ENCODE data around the gene PLEKHG4.

The PLEKHG4 gene

DNA sequence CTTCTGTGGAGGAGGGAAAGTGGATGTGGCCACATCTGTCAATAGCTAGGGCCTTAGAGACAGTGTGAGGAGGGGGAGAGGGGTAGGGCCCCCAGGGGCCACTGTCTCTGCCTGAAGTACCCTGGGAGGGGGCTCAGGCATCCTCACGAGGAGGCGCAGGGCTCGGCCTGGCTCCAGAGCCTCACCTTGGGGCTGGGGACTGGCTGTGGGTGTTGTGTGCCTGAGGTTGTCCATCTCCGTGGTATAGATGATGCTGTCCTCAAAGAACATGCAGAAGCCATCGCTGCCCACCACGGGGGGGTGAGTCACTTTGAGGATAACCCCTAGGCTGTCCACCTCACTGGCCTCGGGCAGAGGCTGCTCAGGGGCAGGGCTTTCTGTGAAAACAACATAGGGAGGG is 12.1 kb downstream of the PLEKHG4 start:
- no peak for DNase-seq (ENCODE audit: low read depth in 2 of 2)

DNA sequence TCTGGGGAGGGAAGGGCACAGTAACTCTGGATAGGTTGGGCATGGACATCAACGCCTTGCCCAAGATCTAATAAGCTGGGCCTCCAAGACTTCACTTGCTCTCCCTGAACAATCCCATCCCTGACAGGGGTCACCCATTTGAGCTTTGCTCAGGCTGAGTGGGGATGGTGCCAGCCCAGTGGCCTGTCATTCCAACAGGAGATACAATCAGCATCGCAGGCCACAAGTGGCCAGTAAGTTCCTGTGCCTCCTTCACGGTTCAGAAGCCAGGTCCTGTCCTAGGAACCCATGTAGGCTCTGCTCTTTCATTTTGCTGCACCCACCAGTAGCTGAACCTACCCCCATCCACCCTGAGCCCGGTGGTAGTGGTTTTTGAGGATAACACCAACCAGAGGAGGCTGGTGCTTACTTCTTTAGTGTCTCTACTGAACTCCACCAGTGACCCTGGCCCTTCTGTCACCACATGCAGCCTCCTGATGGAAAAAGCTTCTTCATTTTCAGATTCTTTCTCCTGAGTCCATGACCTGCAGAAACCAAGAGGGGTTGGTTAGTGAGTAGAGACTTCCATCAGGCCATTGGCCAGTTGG is 14.9 kb downstream of the PLEKHG4 start:
- no peak for DNase-seq (ENCODE audit: low read depth in 2 of 2)

DNA sequence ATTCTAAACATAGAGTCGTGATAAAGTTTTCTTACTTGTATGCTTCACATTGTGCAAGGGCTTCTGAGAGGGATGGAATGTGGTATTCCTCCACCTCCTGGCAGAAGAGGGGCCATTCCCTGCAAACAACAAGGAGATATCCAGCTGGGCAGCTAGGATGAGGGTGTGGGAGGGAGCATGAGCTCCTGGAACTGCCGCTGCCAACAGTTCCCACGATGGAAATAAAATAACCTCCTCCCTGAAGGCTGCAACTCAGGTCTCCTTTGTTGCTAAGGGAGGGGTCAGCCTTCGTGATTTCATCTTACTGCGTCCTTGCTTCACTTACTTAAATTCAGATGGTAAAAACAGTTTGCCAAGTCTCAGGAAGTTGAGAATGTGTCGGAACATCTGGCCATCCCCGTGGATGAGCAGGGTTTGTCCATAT is 15.6 kb downstream of the PLEKHG4 start:
- no peak for DNase-seq (ENCODE audit: low read depth in 2 of 2)

DNA sequence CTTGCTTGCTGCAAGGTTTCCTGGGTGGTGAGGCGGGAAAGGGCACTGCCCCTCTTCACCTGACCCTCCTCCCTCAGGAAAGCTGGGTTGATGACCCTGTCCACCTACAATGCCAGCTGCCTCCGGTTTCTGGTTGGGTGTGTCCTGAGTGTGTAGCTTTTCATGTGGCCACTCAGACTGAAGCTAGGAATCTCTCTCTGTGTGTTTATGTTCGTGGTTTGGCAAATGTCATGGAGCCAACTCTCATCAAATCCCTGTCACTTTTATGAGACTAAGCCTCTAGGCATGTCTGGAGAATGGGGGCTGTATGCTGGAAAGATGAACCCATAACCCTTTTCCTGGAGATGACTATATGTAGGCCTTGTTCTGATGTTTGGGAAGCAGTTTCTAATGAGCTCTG is 17.1 kb downstream of the PLEKHG4 start:
- DNase-seq (ENCODE audit: low read depth in 2 of 2) = no peak

DNA sequence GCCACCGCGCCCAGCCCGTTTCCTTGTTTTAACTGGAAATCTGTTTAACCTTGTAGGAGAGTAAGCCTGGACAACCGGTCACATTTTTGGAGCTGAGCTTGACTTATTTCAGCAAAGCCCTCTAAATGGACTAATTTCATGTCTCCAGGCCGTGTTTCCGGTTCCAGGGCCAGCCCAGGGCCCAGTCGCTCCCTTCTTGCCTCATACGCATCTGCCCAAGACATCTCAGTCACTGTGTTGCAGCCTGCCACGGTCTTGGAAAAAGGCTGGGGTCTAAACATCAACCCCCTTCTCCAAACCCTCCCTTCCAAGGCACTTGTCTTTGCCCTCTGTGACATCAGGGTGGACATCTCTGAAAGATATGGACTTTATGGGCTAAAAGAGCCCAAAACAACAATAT is 18.9 kb downstream of the PLEKHG4 start:
- no peak for DNase-seq (ENCODE audit: low read depth in 2 of 2)

DNA sequence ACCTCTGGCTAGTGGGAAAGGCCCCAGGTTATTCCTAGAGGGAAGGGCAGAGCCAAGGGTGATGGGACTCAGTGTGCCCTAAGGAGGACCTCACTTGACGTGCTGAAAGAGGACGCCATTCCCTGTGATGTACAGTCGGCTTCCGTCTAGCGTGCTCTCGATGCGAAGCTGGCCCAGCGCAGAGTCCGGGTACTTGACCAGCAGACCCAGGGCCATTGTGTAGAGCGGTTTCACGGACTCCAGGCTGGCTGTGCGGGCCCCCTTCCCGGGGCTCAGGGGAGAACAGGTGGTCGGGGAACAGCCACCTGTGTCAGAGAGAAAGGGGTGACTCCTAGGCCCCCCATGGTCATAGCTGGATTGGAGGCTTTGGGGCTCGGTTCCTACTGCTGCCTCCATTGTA is 19.9 kb downstream of the PLEKHG4 start:
- DNase-seq (ENCODE audit: low read depth in 2 of 2) = no peak

DNA sequence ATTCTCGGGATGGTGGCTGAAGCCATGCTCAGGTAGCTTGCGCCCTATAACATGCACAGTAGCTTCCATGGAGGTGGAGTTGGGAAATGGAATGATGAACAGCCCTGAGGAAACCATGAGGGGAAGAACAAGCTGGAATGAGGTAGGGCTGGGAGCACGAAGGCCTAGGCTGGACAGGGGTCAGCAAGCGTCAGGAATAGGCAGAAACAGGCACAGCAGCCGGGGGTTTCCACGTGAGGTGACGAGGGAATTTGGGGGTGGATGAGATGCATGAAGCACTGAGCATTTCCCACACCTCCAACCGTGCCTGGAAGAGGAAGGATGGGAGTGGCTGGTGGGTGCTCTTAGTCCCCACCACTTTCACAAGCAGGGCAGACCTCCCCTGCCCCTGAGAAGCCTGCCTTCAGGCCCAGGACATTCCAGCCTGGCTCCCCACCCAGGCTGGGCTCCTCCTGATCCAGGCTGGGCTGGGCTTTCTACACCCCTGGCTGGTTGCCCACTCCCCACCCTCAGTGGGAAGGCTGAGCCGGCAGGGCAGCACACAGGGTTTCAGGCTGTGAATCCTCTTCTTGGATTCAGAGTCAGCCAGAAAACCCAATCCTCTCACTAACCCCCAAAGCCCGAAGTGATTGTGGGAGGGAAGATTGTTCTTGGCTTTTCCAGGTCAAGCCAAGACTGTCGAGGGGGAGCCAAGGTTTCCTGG is 21.9 kb downstream of the PLEKHG4 start:
- no peak for DNase-seq (ENCODE audit: low read depth in 2 of 2)

DNA sequence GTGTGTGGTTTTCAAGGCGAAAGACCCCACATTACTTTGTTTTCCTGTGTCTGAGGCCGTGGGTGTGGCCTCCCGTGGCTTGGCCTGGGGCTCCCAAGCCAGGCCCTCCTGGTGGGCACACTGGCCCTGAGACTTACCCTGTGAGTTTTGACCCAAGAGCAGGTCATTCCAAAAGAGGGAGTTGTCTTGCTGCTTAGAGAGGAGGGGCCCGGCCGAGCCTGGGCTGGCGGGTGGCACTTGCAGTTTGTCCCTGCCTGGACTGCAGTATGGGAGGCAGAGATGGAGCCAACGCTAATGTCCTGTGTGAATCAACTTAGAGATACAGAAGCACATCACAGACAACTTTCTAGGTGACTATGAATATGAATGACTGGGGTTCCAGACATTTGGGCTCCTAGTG is 22.7 kb downstream of the PLEKHG4 start:
- no peak for DNase-seq (ENCODE audit: low read depth in 2 of 2)

DNA sequence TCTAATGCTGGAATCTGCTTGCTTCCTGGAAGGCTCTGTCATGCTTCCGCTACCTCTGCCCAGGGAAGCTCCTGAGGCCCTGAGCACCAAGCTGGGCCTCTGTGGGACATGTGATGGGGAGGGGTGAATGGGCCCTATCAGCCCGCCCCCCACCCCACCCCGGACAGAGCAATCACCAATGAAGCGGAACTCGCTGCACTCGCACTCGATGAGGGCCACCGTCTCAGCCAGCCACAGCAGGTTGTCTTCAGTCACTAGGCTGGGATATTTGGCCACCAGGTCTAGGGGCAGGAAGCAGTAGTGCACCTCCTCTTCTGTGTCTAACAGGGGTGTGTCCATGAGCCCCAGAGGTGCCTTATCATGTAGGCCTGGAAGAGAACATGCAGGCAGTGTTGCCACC is 23.6 kb downstream of the PLEKHG4 start:
- no peak for DNase-seq (ENCODE audit: low read depth in 2 of 2)

DNA sequence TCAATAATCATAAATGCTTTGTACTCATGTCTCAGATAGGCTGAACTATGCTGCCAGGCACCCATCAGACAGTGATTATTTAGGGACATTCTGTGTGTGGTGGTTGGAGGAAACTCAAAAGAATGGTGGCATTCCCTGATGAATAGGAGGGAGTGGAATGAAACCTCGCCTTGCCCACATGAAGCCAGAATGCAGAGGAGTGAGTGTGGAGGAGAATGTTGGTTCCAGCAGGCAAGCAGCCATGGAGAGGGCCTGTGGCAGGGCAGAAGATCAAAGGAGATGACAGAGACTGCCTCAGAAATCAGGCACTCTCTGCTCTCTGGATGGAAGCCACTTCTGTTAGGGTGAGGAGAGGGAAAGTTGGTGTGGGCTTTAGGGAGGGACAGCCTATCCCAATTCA is 24.7 kb downstream of the PLEKHG4 start:
- no peak for DNase-seq (ENCODE audit: low read depth in 2 of 2)

DNA sequence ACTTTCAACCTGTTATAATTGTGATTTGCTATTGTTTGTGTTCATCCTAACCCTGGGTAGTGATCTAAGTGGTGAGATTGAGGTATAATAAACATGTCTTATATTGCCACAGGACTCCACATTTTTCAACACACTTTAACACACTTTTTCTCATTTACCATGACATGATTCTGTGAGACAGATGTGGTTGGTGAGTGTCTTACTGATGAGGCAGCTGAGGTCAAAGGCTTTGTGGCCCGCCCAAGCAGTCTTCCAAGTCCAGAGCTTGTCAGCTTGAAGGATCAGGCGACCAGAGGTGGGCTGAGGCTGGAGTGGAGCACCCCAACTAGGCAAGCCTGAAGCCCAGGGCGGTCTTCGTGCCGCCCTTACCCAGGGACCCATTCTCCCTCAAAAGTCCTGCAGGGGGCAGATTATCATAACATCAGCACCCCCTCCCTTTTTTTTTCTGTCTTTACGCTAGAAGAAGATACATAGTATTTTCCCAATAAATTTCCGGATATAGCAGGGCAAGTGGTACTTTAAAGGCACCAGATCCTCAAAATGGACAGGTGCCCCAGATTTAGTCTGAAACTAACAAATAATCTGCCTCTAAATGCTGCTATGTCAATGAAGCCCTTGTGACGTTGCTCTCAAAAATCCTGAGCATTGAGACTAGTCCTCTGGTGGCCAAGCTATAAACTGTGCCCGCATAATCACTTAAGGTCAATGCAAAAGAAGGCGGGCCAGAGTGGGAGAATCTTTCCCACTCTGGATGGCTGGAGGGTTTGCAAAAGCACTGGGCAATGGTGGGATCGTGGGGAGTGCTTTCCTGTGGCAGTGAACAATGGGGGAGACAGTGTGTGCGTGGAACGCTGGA is 26.1 kb downstream of the PLEKHG4 start:
- DNase-seq (ENCODE audit: low read depth in 2 of 2) = no peak

DNA sequence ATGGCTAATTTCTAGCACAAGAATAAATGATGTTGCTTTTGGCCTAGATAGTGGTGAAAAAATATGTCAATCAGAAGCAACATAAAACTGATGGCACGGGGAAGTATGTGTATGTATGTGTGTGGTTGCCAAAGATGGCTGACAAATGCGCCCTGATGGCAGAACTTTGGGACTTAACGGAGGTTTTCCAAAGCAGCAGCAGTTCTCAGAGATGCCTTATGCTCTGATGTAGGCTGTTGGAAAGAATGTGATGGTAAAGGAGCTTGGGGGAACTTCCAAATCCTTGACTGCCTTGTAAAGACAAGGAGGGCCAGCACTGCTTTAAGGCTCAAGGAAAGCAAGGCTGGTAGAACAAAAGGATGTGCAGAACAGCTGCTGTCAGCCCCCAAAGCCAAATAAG is 31.2 kb downstream of the PLEKHG4 start:
- DNase-seq (ENCODE audit: low read depth in 2 of 2) = no peak

DNA sequence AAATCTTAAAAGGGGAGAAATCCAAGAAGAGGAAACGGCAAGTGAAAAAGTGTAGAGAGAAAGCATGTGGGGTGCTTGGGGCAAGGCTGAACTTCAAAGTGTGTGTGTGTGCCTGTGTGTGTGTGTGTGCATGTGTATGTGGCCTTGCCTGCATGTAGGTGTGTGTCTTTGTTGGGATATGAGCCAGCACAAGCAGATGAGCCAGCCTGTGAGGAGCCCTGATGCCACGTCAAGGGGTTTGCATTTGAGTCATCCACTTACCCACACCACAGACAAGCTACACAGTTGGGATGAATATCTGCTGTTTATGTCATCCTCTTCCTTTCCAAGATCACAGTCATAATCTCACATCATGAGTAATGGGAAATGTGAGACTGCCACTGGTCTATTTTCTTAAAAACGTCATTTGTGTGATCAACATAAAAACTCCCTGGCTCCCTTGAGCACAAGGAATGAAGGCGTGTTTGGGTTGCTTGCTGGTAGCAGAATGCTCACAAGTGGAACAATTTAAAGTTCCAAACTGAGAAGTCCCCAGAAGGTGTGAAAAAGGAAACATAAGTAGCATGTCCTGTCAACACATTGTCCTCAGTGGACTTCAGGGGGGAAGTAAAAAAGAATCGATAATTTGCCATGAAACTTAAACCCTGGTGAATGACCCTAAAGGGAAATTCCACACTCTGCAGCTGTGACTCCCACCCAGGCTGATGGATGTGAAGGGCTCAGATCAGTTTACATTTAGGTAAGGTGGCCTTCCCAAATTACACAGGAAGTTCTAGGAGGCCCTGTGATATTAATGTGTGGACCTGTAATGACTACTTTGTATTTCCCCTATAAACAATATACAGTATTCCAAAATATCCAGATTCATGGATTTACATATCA is 32.5 kb downstream of the PLEKHG4 start:
- peak in 1 of 2 donors; percentile 63 for DNase-seq (ENCODE audit: low read depth in 2 of 2)

DNA sequence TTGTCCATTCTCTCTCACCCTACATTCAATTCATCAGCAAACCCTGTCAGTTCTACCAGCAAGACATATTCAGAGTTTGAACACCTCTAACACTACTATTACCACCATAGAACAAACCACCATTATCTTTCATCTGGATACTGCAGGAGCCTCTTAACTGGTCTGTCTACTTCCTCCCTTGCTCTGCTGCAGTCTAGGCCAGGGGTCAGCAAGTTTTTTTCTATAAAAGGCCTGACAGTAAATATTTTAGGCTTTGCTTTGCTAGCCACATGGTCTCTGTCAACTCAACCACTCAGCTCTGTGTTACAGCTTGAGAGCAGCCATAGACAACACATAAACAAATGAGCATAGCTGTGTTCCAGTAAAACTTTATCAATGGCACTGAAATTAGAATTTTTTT is 33.4 kb downstream of the PLEKHG4 start:
- DNase-seq (ENCODE audit: low read depth in 2 of 2) = no peak

DNA sequence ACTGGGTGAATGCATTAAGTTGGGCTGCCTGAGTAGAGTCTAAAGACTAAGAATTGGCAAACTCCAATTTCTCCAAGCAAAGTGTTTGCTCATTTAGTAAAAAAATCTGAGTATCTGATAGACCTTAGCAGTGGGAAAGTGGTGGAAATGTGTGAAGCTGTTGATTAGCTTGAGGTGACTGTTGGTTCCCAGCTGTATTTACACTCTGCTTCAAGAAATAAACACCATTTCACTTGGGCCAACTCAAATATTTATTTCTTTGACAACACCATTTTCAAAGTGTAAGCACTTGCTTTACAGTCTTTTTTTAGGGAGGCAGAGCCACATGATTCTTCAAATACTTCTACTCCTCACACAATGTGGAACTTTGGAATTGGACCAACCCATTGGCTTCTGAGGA is 38.5 kb downstream of the PLEKHG4 start:
- DNase-seq (ENCODE audit: low read depth in 2 of 2) = no peak

DNA sequence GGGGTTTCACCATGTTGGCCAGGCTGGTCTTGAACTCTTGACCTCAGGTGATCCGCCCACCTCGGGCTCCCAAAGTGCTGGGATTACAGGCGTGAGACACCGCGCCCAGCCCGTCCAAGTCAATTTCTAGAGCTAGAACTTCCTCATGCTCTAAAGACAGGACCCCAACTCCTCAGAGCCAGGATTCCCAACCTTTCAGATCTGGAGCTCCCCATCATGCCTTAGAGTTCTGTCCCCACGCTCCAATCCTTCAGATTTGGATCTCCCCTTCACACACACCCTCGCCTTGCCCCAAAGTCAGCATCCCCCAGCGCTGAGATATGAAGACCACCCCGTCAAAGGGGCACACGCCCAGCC is 46.8 kb downstream of the PLEKHG4 start:
- DNase-seq (ENCODE audit: low read depth in 2 of 2) = no peak

DNA sequence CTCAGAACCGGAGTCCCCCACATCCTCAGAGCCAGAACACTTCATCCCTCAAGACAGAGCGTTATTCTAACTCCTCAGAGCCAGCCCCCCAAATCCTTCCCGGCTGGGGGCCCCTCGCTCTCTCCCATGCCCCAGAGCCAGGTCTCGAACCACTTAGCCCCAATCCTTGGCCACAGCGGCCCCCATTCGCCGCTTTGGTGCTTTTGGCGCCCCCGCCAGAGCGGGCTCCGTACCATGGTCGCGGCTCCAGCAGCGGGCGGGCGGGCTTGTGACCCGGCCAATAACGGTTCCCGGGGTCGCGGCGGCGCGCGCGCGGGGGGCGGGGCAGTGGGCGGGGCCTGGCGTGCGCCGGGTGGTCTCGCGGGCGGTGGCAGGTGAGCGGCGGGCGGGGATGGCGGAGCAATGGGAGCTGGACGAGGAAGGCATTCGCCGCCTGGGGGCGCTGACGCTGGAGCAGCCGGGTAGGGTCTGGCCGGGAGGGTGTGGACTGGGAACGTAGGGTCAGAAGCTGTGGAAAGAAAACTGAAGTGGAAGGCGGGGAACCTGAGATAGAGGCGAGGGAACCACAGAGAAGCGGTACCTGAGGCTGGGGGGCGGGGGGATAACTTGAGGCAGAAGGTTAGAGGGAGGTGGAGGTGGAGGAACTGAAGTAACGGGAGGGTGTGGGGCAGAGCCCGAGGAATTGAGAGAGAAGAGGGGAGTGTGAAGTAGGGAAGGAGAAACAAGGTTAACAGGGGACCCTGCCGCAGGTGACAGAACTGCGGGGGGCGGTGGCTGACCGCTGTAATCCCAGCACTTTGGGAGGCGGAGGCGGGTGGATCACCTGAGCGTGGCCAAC is 47.4 kb downstream of the PLEKHG4 start, which contains the start of the genes KCTD19 and LRRC36:
TSS of gene KCTD19 (minus strand) at position 270 of the 838 bp plus-strand sequence. CDS start at position 236, 34 bp downstream.
TSS of gene LRRC36 (plus strand) at position 344 of the 838 bp plus-strand sequence. CDS start at position 392, 48 bp downstream.
- peak in 1 of 2 donors; percentile 19 for DNase-seq (ENCODE audit: low read depth in 2 of 2)

DNA sequence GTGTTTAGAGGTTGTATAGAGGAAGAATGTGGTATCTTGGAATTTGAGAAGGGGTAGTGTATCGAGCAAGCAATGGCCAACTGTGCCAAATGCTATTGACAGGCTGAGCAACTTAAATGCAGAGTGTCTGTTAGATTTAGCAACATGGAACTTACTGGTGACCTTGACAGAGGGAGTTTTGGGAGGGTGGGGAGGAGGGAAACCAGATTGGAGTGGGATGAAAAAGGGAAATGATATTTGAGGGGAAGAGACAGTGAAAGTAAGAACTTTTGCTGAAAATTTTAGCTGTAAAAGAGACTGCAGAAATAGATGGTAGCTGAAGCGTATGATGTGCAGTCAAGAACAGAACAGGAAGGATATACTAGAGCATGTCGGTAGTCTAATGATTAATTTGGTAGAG is 48.4 kb downstream of the PLEKHG4 start:
- DNase-seq (ENCODE audit: low read depth in 2 of 2) = no peak

DNA sequence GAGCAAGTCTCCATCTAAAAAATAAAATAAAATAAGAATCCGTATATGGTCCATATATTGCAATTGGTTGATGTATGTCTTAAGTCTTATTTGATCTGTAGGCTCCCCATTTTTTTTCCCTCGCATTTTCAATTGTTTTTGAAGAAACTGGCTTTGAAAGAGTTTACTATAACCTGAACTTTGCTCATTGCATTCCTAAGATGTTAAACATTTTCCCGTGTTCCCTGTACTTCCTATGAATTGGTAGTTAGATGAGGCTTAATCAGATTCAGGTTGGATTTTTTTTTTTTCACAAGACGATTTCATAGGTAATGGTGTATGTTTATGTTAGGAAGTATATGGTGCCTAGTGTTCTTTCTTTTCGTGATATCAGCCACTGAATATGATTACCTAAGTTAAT is 50.6 kb downstream of the PLEKHG4 start:
- DNase-seq (ENCODE audit: low read depth in 2 of 2) = no peak

DNA sequence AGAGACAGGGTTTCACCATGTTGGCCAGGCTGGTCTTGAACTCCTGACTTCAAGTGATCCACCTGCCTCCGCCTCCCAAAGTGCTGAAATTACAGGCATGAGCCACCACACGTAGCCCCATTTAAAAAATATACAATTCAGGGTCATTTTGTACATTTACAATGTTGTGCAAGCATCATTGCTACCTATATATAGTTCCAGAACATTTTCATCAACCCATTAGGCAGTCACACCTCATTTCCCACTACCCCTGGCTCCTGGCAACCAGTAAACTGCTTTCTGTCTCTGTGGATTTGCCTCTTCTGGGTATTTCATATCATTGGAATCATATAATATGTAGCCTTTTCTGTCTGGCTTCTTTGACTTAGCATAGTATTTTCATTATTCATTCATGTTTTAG is 54.0 kb downstream of the PLEKHG4 start:
- DNase-seq (ENCODE audit: low read depth in 2 of 2) = no peak

DNA sequence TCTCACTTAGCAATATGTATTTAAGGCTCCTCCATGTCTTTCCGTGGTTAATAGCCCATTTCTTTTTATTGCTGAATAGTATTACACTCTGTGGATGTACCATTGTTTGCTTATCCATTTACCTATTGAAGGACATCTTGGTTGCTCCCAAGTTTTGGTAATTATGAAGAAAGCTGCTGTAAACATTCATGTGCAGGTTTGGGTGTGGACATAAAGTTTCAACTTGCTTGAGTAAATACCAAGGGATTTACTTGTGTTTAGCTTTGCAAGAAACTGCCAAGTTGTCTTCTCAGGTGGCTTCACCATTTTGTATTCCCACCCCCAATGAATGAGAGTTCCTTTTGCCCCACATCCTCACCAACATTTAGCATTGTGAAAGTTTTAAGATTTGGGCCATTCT is 56.8 kb downstream of the PLEKHG4 start:
- DNase-seq (ENCODE audit: low read depth in 2 of 2) = no peak

Measured in stimulated activated CD4-positive, alpha-beta T cell treated with anti-CD3 and anti-CD28 coated beads, Interleukin-1b, Interleukin-23, amount 100 ng/mL, for 1 hour (primary cell).